Calu3 (cell line): ENCODE results near the gene SPRED1. TPM values are rescaled to one million over a fixed set of nuclear protein-coding genes. Genes with fewer than 3 reads are reported as not detected.
"Not testable (repeated sequence)": the region's sequence is repeated elsewhere in the genome, so short reads cannot be mapped to it uniquely, and the experiment has no call there.

Source experiments
- BruUV-seq: library from RNA; stranded (reverse); fragments of 400-500 nt; replicated peaks from 2 replicates; lab custom pipeline; 2021; lab: Mats Ljungman, UMichigan
- CTCF ChIA-PET: fragments of 300-600 bp; sonication (Branson Sonifier 250); formaldehyde crosslinking; loops from one replicate; lab custom pipeline; 2022; ENCODE audit warnings: antibody characterized with exemption; lab: Charles Lee
- DNase-seq: peaks from one replicate; pipeline ENCODE4 v3.0.0; 2022
- H3K27ac Mint-ChIP-seq: one replicate; pipeline ENCODE4 v1.8.0; 2022; ENCODE audit warnings: mixed read lengths; ENCODE audit not compliant: unreplicated experiment
- H3K27me3 Mint-ChIP-seq: one replicate; pipeline ENCODE4 v1.8.0; 2022; ENCODE audit warnings: mixed read lengths; ENCODE audit not compliant: unreplicated experiment
- H3K36me3 Mint-ChIP-seq: one replicate; pipeline ENCODE4 v1.8.0; 2022; ENCODE audit warnings: mild to moderate bottlenecking, moderate library complexity, mixed read lengths; ENCODE audit not compliant: insufficient read depth, unreplicated experiment
- H3K4me1 Mint-ChIP-seq: one replicate; pipeline ENCODE4 v1.8.0; 2022; ENCODE audit warnings: mild to moderate bottlenecking, low read depth, mixed read lengths; ENCODE audit not compliant: unreplicated experiment
- H3K4me3 Mint-ChIP-seq: one replicate; pipeline ENCODE4 v1.8.0; 2022; ENCODE audit warnings: mild to moderate bottlenecking, low read depth, moderate library complexity, mixed read lengths; ENCODE audit not compliant: unreplicated experiment
- H3K9me3 Mint-ChIP-seq: one replicate; pipeline ENCODE4 v1.8.0; 2022; ENCODE audit warnings: low read depth, mixed read lengths; ENCODE audit not compliant: unreplicated experiment
- intact Hi-C: fragments of 100-400 bp; cut with micrococcal nuclease; formaldehyde crosslinking; loops from one replicate; pipeline ENCODE4 v1.10.0; 2022; ENCODE audit not compliant: unreplicated experiment
- total RNA-seq: library from RNA; stranded (reverse); gene quantifications from 2 replicates; pipeline ENCODE4 v1.2.3, GENCODE V29; 2022
- TF ChIP-seq, protein P1 (sequence below): fragments of 200-600 bp; IDR thresholded peaks from one replicate; pipeline ENCODE4 v1.8.0; 2022; ENCODE audit warnings: antibody characterized with exemption; ENCODE audit not compliant: unreplicated experiment

The SPRED1 gene
- total RNA-seq, 1 experiment from 2014 or later = 16.1 TPM

- no peak overlapping the region for H3K27ac Mint-ChIP-seq
- no peak for DNase-seq
- intact Hi-C loops = no loop called here
- H3K4me3 Mint-ChIP-seq = no peak overlapping the region
- no peaks in the 10 kb centered on the region for H3K9me3 Mint-ChIP-seq
- CTCF ChIA-PET = no interaction called here
- TF ChIP-seq, protein P1, sequence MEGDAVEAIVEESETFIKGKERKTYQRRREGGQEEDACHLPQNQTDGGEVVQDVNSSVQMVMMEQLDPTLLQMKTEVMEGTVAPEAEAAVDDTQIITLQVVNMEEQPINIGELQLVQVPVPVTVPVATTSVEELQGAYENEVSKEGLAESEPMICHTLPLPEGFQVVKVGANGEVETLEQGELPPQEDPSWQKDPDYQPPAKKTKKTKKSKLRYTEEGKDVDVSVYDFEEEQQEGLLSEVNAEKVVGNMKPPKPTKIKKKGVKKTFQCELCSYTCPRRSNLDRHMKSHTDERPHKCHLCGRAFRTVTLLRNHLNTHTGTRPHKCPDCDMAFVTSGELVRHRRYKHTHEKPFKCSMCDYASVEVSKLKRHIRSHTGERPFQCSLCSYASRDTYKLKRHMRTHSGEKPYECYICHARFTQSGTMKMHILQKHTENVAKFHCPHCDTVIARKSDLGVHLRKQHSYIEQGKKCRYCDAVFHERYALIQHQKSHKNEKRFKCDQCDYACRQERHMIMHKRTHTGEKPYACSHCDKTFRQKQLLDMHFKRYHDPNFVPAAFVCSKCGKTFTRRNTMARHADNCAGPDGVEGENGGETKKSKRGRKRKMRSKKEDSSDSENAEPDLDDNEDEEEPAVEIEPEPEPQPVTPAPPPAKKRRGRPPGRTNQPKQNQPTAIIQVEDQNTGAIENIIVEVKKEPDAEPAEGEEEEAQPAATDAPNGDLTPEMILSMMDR = no peak
- no peaks in the 10 kb centered on the region for H3K36me3 Mint-ChIP-seq
- BruUV-seq = no TSS peak
- H3K4me1 Mint-ChIP-seq = no peaks in the 10 kb centered on the region
- no peaks in the 10 kb centered on the region for H3K27me3 Mint-ChIP-seq
These were observed 21.2 kb upstream of the SPRED1 start for GRCh38 chr15:38231436-38231835.

GRCh38 chr15:38237021-38237420 lies 15.6 kb upstream of the SPRED1 start:
- intact Hi-C loops, H3K36me3 Mint-ChIP-seq: not testable (repeated sequence)

GRCh38 chr15:38238311-38238710 lies 14.3 kb upstream of the SPRED1 start:
- CTCF ChIA-PET = no interaction called here
- Mint-ChIP-seq H3K36me3 (no peaks in the 10 kb centered on the region), H3K27ac (no peak overlapping the region), H3K9me3 (no peaks in the 10 kb centered on the region), H3K27me3 (no peaks in the 10 kb centered on the region), H3K4me1 (no peaks in the 10 kb centered on the region), H3K4me3 (no peak overlapping the region)
- no TSS peak for BruUV-seq
- TF ChIP-seq, protein P1 = no peak
- DNase-seq = no peak
- intact Hi-C loops = no loop called here

More at GRCh38 chr15:38237021-38237420, 15.6 kb upstream of the SPRED1 start:
- H3K4me1 Mint-ChIP-seq, H3K27me3 Mint-ChIP-seq, H3K4me3 Mint-ChIP-seq, H3K9me3 Mint-ChIP-seq, BruUV-seq, DNase-seq, H3K27ac Mint-ChIP-seq: not testable (repeated sequence)
- CTCF ChIA-PET = interaction anchor here (0.7 kb wide), 1 partner anchor 1247 kb away, joined by 4 read pairs; no protein-coding TSS in a partner anchor

DNA sequence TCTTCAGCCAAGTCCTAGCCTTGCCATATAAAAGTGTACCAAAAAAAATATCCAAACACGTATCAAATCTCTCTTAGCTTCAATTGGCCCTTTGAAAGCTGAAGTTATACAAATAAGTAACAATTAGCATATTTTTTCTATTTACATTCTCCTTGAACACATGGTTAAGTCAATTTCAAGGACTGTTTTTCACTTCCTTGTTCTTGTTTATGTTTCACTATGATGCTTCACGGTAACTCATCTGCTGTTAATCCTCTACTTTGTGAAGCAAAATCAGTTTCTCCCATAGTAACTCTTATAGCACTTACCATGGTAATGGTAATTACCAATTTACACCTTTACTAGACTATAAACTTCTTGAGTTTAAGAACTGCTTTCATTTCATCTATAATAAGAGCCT lies 10.6 kb upstream of the SPRED1 start:
- H3K36me3 Mint-ChIP-seq = no peaks in the 10 kb centered on the region
- no peaks in the 10 kb centered on the region for H3K9me3 Mint-ChIP-seq
- H3K27me3 Mint-ChIP-seq = no peaks in the 10 kb centered on the region
- no peak for DNase-seq
- BruUV-seq = no TSS peak
- intact Hi-C loops = no loop called here
- CTCF ChIA-PET = no interaction called here
- H3K27ac Mint-ChIP-seq = no peak overlapping the region
- no peaks in the 10 kb centered on the region for H3K4me1 Mint-ChIP-seq
- no peak overlapping the region for H3K4me3 Mint-ChIP-seq
- TF ChIP-seq, protein P1 = no peak

DNA sequence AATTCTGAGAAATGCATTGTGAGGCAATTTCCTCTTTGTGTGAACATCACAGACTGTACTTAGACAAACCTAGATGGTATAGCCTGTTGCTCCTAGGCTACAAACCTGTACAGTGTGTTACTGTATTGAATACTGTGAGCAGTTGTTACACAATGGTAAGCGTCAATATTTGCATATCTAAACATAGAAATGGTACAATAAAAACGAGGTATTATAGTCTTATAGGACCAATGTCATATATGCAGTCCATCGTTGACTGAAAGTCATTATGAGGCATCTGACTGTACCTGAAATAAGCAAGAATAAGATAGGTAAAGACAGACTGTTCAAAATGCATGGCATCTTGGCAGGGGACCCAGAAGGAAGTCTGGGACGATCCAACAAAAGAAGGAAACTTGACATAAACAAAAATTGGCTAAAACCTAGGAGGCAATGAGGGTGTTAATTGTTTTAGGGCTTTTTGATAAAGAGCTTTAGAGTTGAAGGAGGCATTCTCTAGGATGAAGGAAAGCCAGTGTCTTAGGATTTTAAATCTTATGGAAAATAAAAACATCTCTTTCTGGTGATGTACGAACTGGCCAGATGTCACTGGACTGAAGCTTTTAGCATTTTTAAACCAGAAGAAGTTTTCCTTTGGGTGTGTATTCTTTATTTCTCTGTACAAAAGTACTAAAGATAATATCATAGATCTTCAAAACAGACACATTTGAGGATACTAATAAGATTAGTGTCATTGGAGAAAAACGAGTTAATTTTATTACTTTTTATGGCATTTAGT lies 9.2 kb upstream of the SPRED1 start:
- TF ChIP-seq, protein P1 = no peak
- no peaks in the 10 kb centered on the region for H3K4me1 Mint-ChIP-seq
- no peak overlapping the region for H3K27ac Mint-ChIP-seq
- CTCF ChIA-PET = no interaction called here
- no peaks in the 10 kb centered on the region for H3K36me3 Mint-ChIP-seq
- no TSS peak for BruUV-seq
- intact Hi-C loops = no loop called here
- DNase-seq = no peak
- no peak overlapping the region for H3K4me3 Mint-ChIP-seq
- H3K9me3 Mint-ChIP-seq = no peaks in the 10 kb centered on the region
- no peaks in the 10 kb centered on the region for H3K27me3 Mint-ChIP-seq
